Gastrocnemius medialis (tissue), 4 donors: ENCODE results near the gene ZNF630. TPM values are rescaled to one million over a fixed set of nuclear protein-coding genes. Genes with fewer than 3 reads are reported as not detected.
A peak's percentile ranks its signal among the peaks of the same experiment; 100 is the strongest.

Experiments used
- ATAC-seq, 2 donors: fragments of 150-250 bp; one replicate each; pipeline ENCODE4 v1.9.1; 2016
- DNase-seq, 2 donors: peaks; one replicate each; pipeline ENCODE4 v3.0.0-alpha.2; 2019
- H3K27ac ChIP-seq, 4 donors: fragments of 200-600 bp; sonication (generic); 1 replicate in 1 of 4; 2 replicates in 3 of 4; pipeline ENCODE4 v1.5.1; 2016 to 2018; ENCODE audit warnings: mild to moderate bottlenecking in 2 of 4, moderate library complexity in 1 of 4
- H3K27me3 ChIP-seq, 3 donors: fragments of 200-600 bp; sonication (generic) in 2 of 3; 1 replicate in 1 of 3; 2 replicates in 2 of 3; pipeline versions ENCODE4 v1.5.1 to v1.6.0; 2016 to 2019; ENCODE audit warnings: mild to moderate bottlenecking in 1 of 3, moderate library complexity in 1 of 3
- H3K36me3 ChIP-seq, 2 donors: fragments of 200-600 bp; sonication (generic) in 1 of 2; one replicate each; pipeline ENCODE4 v1.5.1; 2017 to 2018
- H3K4me1 ChIP-seq, 2 donors: fragments of 200-600 bp; sonication (generic) in 1 of 2; one replicate each; pipeline ENCODE4 v1.5.1; 2016 to 2017; ENCODE audit warnings: mild to moderate bottlenecking in 2 of 2
- H3K4me3 ChIP-seq, 4 donors: fragments of 200-600 bp; sonication (generic) in 3 of 4; 1 replicate in 1 of 4; 2 replicates in 3 of 4; pipeline ENCODE4 v1.5.1; 2016 to 2019; ENCODE audit warnings: mild to moderate bottlenecking in 2 of 4
- H3K9me3 ChIP-seq, 3 donors: fragments of 200-600 bp; sonication (generic) in 2 of 3; 1 replicate in 1 of 3; 2 replicates in 2 of 3; pipeline ENCODE4 v1.5.1; 2016 to 2019
- POLR2A ChIP-seq, 2 donors: fragments of 450-650 bp; IDR thresholded peaks; one replicate each; pipeline ENCODE4 v1.6.1; 2017; ENCODE audit warnings: antibody characterized with exemption in 2 of 2, mild to moderate bottlenecking in 2 of 2, moderate library complexity in 2 of 2
- in situ Hi-C, 4 donors: fragments of 200-750 bp; cut with MboI; loops; one replicate each; pipeline versions ENCODE4 v1.15.0 to v1.8.0; 2017; ENCODE audit warnings: low sequenced_read_pairs in 4 of 4
- intact Hi-C: fragments of 100-400 bp; cut with DNase I; formaldehyde crosslinking; loops from one replicate; pipeline ENCODE4 v1.15.1; 2023; ENCODE audit warnings: low total_unique reads
- total RNA-seq, 4 donors: library from RNA; depleted of rRNA; stranded (reverse); fragments of >200 nt; gene quantifications; one replicate each; pipeline versions ENCODE4 v1.1.0 to v1.2.3, GENCODE V29; 2016
- TF ChIP-seq, protein P1 (sequence below), 5 experiments: fragments of 450-650 bp in 3 of 5; fragments of 200-600 bp in 2 of 5; sonication (generic) in 2 of 5; IDR thresholded peaks in 4 of 5; conservative IDR thresholded peaks in 1 of 5; 1 replicate in 4 of 5; 2 replicates in 1 of 5; pipeline ENCODE4 v1.5.1; 2016 to 2019; ENCODE audit warnings: antibody characterized with exemption in 5 of 5, mild to moderate bottlenecking in 3 of 5, moderate library complexity in 3 of 5

The ZNF630 gene
- total RNA-seq, 4 donors from 2014 or later: 0.18 to 0.82 (median 0.59) TPM

DNA sequence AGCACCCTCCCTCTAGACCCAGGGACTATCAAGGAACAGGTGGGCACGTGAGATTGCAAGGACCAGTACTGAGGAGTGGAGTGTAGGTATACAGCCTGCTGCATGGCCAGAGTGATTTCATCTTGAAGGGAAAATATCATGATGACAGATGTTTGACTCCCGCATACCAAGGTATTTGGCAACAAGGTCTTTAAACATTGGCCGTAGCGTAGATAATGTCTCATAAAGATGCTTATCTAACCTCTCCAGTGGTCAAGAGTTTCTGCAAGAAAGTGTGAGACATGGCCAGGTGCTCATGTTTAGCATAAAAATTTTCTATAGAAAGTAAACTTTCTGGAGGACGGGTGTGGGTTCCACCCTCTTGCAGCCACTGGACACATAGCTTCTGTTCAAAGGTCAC is 18.7 kb upstream of the ZNF630 start:
- no peak for ATAC-seq
- in situ Hi-C loops (loop anchor here in 1 of 4 donors (25.0 kb wide), 1 partner anchor 397 kb away; the partner anchor contains the start of gene FTSJ1), intact Hi-C loops (no loop called here)
- H3K36me3 ChIP-seq: no peaks in the 10 kb centered on the region
- TF ChIP-seq, protein P1, sequence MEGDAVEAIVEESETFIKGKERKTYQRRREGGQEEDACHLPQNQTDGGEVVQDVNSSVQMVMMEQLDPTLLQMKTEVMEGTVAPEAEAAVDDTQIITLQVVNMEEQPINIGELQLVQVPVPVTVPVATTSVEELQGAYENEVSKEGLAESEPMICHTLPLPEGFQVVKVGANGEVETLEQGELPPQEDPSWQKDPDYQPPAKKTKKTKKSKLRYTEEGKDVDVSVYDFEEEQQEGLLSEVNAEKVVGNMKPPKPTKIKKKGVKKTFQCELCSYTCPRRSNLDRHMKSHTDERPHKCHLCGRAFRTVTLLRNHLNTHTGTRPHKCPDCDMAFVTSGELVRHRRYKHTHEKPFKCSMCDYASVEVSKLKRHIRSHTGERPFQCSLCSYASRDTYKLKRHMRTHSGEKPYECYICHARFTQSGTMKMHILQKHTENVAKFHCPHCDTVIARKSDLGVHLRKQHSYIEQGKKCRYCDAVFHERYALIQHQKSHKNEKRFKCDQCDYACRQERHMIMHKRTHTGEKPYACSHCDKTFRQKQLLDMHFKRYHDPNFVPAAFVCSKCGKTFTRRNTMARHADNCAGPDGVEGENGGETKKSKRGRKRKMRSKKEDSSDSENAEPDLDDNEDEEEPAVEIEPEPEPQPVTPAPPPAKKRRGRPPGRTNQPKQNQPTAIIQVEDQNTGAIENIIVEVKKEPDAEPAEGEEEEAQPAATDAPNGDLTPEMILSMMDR (IDR thresholded peaks at IDR 0.05 in 4 of 5, conservative IDR thresholded peaks at IDR 0.05 in 1 of 5): no peak
- TF ChIP-seq POLR2A (IDR thresholded peaks at IDR 0.05): no peak
- H3K4me1 ChIP-seq: no peaks in the 10 kb centered on the region
- no peak for DNase-seq
- no peak overlapping the region for H3K27ac ChIP-seq
- no peak overlapping the region for H3K4me3 ChIP-seq
- H3K9me3 ChIP-seq: no peaks in the 10 kb centered on the region
- H3K27me3 ChIP-seq: no peaks in the 10 kb centered on the region

GRCh38 chrX:48086082-48086481 is 14.6 kb upstream of the ZNF630 start:
- Histone ChIP-seq H3K36me3 (no peaks in the 10 kb centered on the region), H3K4me1 (no peaks in the 10 kb centered on the region), H3K9me3 (no peaks in the 10 kb centered on the region), H3K27ac (no peak overlapping the region), H3K27me3 (no peaks in the 10 kb centered on the region), H3K4me3 (no peak overlapping the region)
- in situ Hi-C loops (loop anchor here in 1 of 4 donors (25.0 kb wide), 1 partner anchor 401 kb away; the partner anchor contains the start of gene FTSJ1), intact Hi-C loops (no loop called here)
- TF ChIP-seq, protein P1 (IDR thresholded peaks at IDR 0.05 in 4 of 5, conservative IDR thresholded peaks at IDR 0.05 in 1 of 5): no peak
- no peak for TF ChIP-seq POLR2A (IDR thresholded peaks at IDR 0.05)
- ATAC-seq (no peak), DNase-seq (no peak)

GRCh38 chrX:48083706-48084105 is 12.3 kb upstream of the ZNF630 start:
- Histone ChIP-seq H3K4me3 (no peak overlapping the region), H3K4me1 (no peaks in the 10 kb centered on the region), H3K27ac (no peak overlapping the region), H3K9me3 (no peaks in the 10 kb centered on the region), H3K36me3 (no peaks in the 10 kb centered on the region), H3K27me3 (no peaks in the 10 kb centered on the region)
- DNase-seq: no peak
- TF ChIP-seq, protein P1 (IDR thresholded peaks at IDR 0.05 in 4 of 5, conservative IDR thresholded peaks at IDR 0.05 in 1 of 5): no peak
- no peak for TF ChIP-seq POLR2A (IDR thresholded peaks at IDR 0.05)
- intact Hi-C loops (no loop called here), in situ Hi-C loops (loop anchor here in 1 of 4 donors (25.0 kb wide), 1 partner anchor 404 kb away; the partner anchor contains the start of gene FTSJ1)
- no peak for ATAC-seq

DNA sequence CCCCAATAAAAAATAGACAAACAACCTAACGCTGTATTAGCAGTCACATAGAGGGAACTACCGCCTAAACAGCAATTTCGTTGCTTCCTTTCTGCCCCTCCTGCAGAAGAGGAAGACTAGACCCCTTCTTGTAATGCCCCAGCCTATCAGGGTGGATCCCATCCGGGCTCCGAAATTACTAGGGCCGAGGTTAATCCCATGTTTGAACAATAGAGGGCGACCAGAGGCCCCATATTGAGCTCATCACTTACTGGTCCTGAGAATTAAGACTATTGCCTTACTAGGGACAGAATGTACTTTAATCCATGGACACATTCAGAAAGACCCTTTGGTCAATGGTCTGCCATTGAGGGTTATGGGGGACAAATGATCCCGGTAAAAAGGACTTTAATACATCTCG is 11.8 kb upstream of the ZNF630 start:
- no peak for TF ChIP-seq POLR2A (IDR thresholded peaks at IDR 0.05)
- TF ChIP-seq, protein P1 (IDR thresholded peaks at IDR 0.05 in 4 of 5, conservative IDR thresholded peaks at IDR 0.05 in 1 of 5): peak in 3 of 5 experiments; percentile 31 to 42 (median 34)
- Histone ChIP-seq H3K4me1 (no peaks in the 10 kb centered on the region), H3K4me3 (no peak overlapping the region), H3K9me3 (no peaks in the 10 kb centered on the region), H3K27me3 (no peaks in the 10 kb centered on the region), H3K27ac (no peak overlapping the region), H3K36me3 (no peaks in the 10 kb centered on the region)
- no peak for ATAC-seq
- DNase-seq: peak in 1 of 2 donors; percentile 13
- in situ Hi-C loops (loop anchor here in 1 of 4 donors (25.0 kb wide), 1 partner anchor 404 kb away; the partner anchor contains the start of gene FTSJ1), intact Hi-C loops (no loop called here)

DNA sequence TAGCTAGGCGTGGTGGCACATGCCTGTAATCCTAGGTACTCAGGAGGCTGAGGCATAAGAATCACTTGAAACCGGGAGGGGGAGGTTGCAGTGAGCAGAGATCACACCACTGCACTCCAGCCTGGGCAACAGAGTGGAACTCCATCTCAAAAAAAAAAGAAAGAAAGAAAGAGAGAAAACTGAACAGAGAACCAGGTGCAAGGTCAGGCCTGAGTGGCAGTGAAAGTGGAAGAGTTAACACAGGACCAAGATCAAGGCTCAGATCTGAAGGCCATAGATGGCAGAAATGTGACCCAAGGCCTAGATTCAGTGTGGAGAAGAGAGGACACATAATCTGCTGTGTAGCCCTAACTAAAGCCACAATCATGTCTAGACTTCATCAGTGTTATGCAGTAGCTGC is 4.9 kb upstream of the ZNF630 start:
- no peaks in the 10 kb centered on the region for H3K27me3 ChIP-seq
- ATAC-seq (no peak), DNase-seq (no peak)
- no peak overlapping the region for H3K27ac ChIP-seq
- TF ChIP-seq, protein P1 (IDR thresholded peaks at IDR 0.05 in 4 of 5, conservative IDR thresholded peaks at IDR 0.05 in 1 of 5): no peak
- TF ChIP-seq POLR2A (IDR thresholded peaks at IDR 0.05): no peak
- no peak overlapping the region for H3K4me3 ChIP-seq
- in situ Hi-C loops: loop anchor here in 1 of 4 donors (25.0 kb wide), 1 partner anchor 411 kb away; the partner anchor contains the start of gene FTSJ1
- no peaks in the 10 kb centered on the region for H3K36me3 ChIP-seq
- intact Hi-C loops: no loop called here
- H3K9me3 ChIP-seq: no peaks in the 10 kb centered on the region
- no peaks in the 10 kb centered on the region for H3K4me1 ChIP-seq
